Liver (tissue), 3 donors: ENCODE results near the gene PPP4R2.

Source experiments
- ATF3 ChIP-seq: IDR thresholded peaks from 2 replicates; pipeline ENCODE4 v1.6.1; 2016; ENCODE audit warnings: antibody characterized with exemption
- NR2F2 ChIP-seq: IDR thresholded peaks from 2 replicates; pipeline ENCODE4 v1.6.1; 2016; ENCODE audit warnings: antibody characterized with exemption
- REST ChIP-seq: IDR thresholded peaks from 2 replicates; pipeline ENCODE4 v1.6.1; 2016; ENCODE audit warnings: antibody characterized with exemption, mild to moderate bottlenecking
- TF ChIP-seq, protein P1 (sequence below): fragments of 150-350 bp; IDR thresholded peaks from 2 replicates; pipeline ENCODE4 v1.5.1; 2017; ENCODE audit warnings: improper control_type of control experiment, low read depth, low read length; ENCODE audit not compliant: missing input control
- donor health status: healthy.
- donor health status: healthy.

DNA sequence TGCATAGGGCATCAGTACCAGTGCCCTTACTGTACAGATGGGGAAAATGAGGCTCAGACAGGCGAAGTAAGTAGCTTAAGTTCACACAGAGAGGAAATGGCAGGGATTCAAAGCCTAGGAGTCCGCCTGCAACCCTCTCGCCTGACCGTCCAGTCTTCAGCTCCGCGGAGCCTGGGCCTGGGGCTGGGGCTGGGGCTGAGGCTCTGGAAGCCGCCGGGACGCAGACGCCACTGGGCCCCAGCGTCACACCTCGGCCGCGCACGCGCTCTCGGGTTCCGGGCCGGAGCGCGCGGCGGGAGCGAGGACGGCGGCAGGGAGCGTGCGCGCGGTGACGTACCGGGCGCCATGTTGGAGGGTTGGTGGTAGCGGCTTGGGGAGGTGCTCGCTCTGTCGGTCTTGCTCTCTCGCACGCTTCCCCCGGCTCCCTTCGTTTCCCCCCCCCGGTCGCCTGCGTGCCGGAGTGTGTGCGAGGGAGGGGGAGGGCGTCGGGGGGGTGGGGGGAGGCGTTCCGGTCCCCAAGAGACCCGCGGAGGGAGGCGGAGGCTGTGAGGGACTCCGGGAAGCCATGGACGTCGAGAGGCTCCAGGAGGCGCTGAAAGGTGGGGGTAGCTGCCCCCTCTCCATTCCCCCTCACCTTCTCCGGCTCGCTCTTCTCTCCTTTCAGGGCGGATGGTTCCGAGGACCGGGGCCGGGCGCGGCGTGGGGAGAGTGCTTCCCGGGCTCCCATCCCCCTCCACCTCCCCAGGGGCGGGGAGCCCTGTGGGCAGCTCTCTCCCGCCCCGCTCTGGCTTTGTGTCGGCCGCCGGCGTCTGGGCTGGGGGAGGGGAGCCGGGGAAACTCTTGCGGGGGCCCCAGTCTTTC lies at the start of gene PPP4R2:
- TF ChIP-seq, protein P1, sequence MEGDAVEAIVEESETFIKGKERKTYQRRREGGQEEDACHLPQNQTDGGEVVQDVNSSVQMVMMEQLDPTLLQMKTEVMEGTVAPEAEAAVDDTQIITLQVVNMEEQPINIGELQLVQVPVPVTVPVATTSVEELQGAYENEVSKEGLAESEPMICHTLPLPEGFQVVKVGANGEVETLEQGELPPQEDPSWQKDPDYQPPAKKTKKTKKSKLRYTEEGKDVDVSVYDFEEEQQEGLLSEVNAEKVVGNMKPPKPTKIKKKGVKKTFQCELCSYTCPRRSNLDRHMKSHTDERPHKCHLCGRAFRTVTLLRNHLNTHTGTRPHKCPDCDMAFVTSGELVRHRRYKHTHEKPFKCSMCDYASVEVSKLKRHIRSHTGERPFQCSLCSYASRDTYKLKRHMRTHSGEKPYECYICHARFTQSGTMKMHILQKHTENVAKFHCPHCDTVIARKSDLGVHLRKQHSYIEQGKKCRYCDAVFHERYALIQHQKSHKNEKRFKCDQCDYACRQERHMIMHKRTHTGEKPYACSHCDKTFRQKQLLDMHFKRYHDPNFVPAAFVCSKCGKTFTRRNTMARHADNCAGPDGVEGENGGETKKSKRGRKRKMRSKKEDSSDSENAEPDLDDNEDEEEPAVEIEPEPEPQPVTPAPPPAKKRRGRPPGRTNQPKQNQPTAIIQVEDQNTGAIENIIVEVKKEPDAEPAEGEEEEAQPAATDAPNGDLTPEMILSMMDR, result no peak
- TF ChIP-seq ATF3, result no peak
- no peak for TF ChIP-seq REST
- TF ChIP-seq NR2F2, result no peak
